GM18507 (cell line): ENCODE measurements around the gene TMEM135.

Source experiments
- DNase-seq: peaks from one replicate; pipeline ENCODE4 v3.0.0; 2011; ENCODE audit warnings: low read depth; ENCODE audit not compliant: insufficient read length; ENCODE audit errors: extremely low spot score
- FAIRE-seq: peaks from 2 replicates; lab custom pipeline; 2011; peaks lifted over from hg19 to GRCh38; lab: Jason Lieb, UNC

The TMEM135 gene

DNA sequence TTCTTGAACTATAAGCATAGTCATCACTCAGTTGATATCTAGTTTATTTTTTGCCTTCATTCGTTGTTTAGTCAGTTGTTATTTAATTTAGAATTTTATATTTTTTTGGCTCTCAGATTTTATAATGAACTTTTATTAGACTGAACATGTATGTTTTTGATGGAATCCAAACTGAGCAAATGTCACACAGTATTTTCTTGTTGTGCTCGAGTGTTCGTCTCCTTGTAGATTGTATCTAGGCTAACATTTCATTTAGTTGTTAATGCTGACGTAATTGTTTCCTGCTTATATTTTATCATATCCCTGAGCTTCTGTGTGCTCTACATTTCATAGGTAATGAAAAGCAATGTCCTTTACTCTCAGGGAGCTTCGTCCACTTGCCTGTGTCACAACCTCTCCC lies 286.2 kb downstream of the TMEM135 start:
- DNase-seq: no peak
- no peak for FAIRE-seq

DNA sequence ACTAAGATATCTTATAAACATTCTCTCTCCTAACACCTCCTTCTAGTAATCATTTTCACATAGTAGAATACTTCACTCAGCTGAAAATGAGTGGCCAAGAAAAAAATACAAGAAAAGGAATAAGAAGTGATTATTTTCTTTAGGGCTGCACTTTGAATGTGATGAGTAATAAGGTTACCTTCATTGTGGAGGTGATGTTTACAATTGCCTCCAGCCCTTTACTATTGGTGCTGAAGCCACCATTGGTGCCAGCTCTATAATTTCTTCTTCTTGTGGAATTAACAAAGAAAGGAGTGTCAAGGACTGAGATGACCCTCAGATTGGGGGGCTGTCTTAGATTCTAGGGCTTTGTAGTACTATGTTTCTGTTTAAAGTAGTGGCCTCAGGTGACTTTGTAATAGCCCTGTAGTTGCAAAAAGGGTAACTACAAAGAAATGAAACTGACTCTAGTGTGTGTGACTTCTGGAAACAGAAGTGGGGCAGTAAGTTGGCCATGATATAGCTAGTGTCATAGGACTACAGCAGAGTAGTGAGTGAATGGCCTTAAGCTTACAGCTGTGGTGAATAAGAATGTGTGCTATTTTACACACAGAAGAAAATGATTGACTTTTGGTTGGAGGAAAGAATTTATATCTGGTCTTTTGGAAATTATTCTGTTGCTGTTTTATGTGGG lies 287.2 kb downstream of the TMEM135 start:
- DNase-seq (no peak), FAIRE-seq (no peak)

DNA sequence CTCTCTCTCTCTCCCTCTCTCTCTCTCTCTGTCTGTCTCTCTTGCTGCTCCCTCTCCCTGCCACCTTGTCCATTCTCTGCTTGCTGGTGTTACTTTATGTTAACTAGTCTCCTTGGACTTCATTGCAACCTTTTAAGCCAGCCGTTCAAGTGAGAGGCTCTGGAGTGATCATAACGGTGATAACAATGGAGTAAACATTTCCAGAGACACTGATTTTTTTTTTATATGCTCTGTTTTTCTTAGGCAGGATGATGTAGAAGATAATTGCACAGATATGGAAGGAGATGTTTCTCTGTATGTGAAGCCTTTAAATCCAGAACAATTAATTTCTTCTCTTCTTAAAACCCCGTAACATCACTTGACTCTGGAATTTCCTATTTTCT lies 287.7 kb downstream of the TMEM135 start:
- no peak for DNase-seq
- no peak for FAIRE-seq

DNA sequence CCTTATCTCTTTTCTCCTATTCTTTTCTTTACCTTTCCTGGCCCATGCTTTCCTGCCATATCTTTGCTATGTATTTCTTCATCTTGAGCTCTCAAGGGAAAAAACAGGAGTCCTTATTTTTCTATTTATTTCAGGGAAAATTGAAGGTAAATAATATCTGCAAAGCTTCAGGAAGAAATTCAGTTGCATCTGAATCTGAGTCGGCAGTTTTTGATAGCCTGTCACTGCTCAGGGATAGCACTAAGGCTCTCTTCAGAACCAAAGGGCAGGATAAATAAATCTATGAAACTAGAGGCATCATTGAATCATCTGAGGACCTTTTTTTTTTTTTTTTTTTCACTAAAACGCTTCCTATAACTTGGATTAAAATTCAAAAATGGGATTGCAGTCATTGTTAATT lies 288.9 kb downstream of the TMEM135 start:
- DNase-seq (no peak), FAIRE-seq (no peak)

DNA sequence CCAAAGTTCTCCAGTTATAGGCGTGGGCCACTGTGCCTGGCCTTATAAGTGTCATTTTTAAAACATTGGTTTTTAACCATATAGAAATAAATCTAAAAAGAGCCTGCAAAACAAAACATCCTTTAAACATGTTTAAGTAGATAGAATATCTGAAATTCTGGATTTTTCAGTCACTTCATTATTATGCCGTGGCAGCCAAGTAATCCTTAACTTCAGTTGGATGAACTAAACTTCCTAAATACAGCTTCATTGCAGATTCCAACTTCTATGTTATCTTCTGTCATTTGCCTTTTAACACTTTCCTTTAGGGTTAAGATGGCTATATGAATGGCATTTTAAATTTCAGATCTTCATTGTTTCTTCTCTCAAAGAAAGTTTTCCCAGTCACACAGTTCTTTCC lies 291.4 kb downstream of the TMEM135 start:
- DNase-seq (no peak), FAIRE-seq (no peak)

DNA sequence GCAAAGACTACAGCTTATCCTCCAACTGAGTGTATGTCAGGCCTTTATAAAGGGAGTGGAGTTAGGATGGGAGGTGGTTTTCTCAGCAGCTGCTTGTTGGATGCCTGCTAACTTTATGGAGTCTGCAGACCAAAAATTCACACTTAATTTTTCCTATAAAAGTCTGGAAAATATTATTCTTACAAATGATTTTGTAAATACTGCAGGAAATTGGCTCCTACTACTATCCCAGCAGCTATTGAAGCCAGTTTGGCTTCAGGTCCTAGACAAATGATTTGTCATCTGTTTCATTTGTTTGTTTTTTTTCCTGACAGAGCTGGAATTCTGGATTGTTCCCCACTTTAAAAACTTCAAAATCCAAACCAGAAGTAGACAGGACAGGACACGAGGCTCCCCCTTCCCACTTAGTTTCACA lies 292.5 kb downstream of the TMEM135 start:
- DNase-seq: no peak
- FAIRE-seq: no peak

DNA sequence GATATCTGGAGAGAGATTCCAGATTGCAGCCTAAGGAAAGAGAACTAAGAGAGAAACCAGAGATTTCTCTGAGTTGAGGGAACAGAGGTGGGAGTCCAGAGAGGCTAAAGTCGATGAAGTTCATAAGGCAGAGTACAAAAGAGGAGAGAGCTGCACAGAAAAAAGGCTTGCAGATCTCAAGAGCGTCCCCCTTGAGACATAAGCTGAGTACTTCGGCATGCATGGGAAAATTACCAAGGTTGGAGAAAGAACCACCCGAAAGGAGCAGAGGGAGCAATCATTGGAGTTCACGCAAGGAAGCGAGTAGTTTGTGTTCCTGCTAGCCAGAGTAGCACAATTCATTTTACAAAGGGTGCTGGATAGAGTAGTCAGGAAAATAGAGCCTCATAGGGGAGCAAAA lies 293.5 kb downstream of the TMEM135 start:
- FAIRE-seq (no peak), DNase-seq (no peak)

DNA sequence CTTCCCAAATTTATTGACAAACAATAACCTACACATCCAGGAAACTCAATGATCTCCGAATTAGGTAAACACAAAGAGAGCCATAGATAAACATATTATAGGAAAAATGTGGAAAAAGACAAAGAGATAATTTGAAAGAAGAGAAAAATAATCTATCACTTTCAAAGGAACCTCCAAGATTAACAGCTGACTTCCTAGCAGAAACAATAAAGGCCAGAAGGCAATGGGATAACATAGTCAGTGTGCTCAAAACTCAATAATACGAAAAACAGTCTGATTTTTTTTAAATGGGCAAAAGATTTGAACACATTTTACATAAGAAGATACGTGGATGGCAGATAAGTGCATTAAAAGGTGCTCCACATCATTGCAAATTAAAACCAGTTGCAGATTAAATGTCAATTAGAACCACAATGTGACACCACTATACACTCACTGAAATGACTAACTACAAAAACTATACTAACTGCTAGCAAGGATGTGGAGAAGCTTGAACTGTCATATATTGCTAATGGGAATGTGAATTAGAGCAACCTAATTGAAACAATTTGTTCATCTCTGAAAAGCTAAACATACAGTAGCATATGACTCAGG lies 300.4 kb downstream of the TMEM135 start:
- no peak for FAIRE-seq
- DNase-seq: no peak

DNA sequence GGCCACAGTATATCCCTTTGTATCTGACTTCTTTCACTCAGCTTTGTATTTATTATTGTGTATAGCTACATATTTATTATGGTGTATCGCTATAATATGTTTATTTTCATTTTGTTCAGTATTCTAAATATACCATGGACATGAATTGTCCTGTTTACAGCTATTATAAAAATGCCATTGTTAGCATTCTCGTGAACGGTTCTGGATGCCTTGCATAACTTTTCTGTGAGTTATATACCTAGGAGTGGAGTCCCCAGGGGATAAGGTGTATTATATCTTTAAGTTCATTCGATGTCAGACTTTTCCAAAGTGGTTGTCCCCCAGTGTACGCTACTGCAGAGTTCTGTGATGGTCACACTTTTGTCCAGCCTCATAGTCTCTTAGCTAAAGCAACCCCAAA lies 301.7 kb downstream of the TMEM135 start:
- FAIRE-seq (no peak), DNase-seq (no peak)

DNA sequence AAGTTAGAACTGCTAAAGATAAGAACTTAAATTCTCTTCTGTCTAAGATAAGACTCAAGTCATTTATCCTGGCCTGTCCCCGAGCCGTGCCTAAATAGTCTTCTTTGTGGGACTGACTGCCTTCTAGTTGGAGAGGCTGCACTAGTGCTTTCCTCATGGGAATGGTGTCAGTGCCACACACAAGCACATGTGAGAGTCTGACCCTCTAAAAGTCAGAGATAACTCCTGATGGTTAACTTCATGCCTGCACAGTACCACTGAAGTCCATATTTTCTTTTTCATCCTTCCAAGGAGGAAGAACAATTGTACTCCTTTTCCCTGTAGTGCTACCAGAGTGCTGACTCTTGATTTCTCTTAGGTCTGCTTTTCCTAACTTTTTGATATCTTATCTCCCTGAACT lies 309.7 kb downstream of the TMEM135 start:
- DNase-seq (no peak), FAIRE-seq (no peak)

DNA sequence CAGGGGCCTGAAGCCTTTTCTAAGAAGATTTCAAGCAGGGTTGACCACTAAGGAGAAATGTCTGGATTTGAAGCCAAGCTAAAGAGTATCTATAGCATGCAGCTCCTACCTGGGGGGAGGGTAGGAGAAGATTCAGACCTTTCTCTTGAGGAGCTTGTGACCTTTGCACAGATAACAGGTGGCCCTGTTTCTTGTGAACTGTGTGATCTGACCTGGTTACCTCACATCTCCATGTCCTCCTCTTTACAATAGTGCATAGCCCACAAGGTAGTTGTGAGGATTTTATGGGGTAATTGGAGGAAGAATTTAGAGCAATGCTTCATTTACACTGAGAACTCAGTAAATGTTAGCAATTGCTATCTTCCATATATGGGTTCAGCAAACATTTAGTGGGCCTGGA lies 310.1 kb downstream of the TMEM135 start:
- DNase-seq (no peak), FAIRE-seq (no peak)

DNA sequence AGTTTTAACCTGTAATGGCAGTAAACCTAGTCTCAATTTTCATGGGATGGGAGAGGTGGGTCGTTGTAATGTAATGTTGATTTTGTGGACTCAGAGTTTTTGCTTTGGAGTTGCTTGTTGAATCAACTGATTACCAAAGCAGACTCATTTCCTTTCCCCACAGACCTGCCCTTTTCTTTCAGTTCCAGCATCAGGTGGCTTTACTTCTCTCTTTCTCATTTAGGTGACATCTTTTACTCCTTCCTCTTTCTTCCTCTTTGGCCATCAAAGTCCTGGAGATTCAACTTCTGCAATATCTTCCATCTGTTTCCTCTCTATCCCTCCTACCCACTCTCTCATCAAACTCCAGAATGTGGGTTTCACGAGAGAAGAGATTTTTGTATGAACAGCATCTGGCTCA lies 313.9 kb downstream of the TMEM135 start:
- FAIRE-seq: no peak
- no peak for DNase-seq

DNA sequence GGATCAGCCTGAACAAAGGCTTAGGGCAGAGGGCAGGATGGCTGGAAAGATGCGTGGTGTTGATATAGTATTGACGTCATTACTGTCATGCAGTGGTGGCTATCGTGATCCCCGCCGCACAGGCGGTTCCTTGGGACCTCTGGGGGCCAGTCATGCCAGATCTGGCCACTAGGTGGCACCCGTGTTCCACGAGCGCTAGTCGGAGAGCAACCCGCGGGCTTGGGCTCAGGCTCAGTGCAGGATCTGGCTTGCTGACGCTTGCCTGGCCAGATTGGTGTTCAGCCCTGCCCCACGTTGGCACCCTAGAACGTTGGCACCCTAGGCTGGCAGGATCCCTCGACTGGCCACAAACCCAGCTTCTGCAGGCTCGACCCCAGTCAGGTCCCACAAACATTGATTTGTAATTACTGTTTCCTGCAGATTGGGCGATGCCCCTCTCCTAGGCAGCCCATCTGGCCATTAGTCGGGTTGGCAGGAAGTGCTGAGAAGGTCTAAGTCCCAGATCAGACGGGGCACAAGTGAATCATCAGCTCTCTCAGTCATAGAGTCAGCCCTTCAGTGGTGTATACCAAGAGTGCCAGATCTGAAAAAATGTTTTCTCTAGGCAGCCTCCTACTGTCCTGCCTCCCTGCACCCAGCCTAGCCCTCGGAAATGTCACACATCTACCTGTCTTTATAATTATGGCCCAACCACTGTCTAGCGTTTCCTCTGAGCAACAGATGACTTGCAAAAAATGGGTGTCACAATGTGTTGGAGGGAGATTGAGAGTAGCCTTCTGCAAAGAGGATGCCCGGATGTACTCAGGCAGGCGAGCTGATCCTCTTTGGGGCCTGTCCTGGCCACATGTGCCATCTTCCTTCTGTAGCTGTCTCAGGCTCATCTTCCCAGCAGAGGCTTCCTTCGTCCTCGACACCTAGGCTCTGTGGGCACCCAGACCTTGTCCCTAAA lies 315.3 kb downstream of the TMEM135 start:
- DNase-seq (peak; percentile 54), FAIRE-seq (peak; percentile 75)

DNA sequence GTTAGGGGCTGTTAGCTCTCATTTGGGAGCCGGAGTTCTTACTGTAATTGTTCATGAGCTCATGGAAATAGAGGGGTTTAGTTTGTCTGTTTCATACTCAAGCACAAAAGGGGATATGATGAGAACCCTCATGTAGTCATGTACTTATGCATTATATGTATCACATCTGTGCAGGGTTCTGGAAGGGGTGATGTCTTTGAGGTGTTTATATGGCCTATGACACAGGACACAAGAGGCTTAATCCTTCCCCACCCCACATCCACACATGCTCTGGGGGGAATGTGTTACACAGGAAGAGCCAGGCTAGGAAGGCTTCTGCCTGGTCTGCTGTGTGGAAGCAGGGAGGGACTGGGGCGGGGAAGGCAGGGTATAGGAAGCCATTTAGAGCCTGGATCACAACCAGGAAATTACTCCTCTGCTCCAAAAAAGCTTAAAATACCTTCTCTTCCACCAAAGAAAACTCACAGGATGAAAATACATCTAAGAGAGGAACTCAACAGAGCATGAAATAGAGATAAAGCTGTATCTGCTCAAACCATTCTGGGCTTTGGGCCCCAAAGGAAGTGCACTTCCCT lies 316.1 kb downstream of the TMEM135 start:
- DNase-seq (no peak), FAIRE-seq (no peak)

DNA sequence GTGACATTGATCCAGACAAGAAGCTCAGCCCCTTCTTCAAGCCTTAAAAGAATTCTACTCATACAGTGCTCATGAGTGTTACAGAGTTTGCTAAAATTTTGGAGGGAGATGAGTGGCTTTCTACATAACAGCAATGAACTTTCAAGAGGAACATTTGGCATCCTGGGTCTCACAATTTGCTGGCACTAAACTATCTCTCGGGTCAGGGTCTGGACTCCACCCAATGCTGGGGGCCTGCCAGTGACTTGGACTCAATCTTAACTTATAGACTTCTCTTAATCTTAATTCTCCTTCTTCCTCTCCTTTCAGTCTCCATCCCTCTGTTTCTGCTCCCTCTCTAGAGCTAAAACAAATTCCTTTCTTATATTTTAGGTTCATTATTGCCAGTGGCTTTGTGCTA lies 317.9 kb downstream of the TMEM135 start:
- DNase-seq (no peak), FAIRE-seq (no peak)

DNA sequence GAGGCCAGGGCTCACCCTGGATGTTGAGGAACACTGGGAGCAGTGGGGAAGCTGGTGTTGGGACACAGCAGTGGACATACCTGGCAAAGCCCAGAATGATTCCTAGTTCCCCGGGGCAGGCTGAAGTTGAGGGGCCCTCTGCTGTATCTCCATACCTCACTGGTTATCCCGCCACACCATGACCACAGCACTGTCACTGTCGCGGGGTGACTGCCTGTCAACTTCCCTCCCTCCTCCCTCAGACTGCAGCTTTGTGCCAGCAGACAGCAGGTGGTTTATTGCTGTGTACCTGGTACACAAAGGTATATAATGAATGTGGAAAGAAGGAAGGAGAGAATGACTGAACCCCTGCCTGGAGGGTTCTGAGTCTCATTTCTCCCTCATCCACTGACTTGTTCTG lies 318.7 kb downstream of the TMEM135 start:
- no peak for DNase-seq
- no peak for FAIRE-seq

DNA sequence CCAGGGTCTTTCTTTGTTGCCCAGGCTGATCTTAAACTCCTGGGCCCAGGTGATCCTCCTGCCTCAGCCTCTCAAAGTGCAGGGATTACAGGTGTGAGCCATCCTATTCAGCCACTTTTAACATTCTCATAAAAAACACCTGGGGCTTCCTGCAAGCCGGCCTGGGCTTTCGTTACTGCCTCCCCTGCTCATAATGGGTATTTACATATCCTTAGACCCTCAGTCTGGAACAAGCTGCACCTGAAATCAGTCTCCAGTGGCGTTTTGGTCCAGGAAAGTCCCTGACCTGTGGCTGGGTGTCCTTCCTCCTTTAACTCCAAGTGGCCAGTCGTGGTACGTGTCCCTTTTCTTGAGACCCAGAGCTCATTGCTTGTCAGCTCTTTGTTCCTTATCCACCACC lies 320.7 kb downstream of the TMEM135 start:
- DNase-seq: no peak
- FAIRE-seq: no peak

DNA sequence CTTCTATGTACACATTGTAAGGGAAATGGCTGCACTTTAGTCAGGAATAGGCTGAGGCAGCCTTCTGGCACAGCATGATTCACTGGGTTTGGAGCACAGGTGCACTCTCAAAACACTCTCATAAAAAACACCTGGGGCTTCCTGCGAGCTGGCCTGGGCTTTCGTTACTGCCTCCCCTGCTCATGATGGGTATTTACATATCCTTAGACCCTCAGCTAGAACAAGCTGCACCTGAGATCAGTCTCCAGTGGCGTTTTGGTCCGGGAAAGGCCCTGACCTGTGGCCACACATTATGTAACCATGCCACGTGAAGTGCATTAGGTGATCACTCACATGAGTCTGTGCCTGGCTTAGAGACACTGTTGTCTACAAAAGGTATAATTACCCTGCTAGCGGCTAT lies 321.7 kb downstream of the TMEM135 start:
- DNase-seq: no peak
- FAIRE-seq: no peak

DNA sequence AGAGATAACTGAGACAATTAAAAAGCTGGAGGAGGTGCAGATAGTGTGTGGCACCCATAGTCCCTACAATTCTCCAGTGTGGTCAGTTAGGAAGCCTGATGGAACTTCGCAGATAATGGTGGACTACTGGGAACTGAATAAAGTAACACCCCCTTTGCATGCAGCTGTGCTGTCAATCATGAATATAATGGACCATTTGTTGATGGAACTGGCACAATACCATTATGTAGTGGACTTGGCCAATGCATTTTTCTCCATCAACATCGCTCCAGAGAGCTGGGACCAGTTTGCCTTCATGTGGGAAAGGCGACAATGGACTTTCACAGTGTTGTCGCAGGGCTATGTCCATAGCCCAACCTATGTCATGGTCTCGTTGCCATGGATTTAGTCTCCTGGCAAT lies 324.2 kb downstream of the TMEM135 start:
- FAIRE-seq (no peak), DNase-seq (no peak)

DNA sequence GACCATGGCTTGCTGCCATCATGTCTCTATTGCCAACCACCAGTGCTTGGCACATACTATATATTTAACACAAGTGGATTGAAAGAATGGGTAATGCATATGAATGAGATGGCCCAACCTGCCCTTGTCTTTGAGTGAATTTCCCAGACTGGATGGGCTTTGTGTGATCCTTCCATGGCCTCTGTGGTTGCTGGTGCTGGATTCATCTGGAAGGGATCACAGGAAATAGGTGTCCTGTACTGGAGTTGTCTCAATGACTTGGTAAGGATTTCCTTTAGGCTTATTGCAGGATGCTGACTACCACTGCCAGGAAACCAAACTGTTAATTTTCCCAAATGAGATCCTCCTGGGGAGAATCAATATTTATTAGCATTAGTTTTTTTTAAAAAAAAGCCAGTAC lies 328.6 kb downstream of the TMEM135 start:
- FAIRE-seq (no peak), DNase-seq (no peak)
